Stimulated activated naive CD4-positive, alpha-beta T cell (primary cell): ENCODE results near the gene CATSPER3.

ENCODE experiments used
- DNase-seq, 6 experiments: peaks; one replicate each; lab custom pipeline; 2025; lab: John Stamatoyannopoulos, UW

The CATSPER3 gene

DNA sequence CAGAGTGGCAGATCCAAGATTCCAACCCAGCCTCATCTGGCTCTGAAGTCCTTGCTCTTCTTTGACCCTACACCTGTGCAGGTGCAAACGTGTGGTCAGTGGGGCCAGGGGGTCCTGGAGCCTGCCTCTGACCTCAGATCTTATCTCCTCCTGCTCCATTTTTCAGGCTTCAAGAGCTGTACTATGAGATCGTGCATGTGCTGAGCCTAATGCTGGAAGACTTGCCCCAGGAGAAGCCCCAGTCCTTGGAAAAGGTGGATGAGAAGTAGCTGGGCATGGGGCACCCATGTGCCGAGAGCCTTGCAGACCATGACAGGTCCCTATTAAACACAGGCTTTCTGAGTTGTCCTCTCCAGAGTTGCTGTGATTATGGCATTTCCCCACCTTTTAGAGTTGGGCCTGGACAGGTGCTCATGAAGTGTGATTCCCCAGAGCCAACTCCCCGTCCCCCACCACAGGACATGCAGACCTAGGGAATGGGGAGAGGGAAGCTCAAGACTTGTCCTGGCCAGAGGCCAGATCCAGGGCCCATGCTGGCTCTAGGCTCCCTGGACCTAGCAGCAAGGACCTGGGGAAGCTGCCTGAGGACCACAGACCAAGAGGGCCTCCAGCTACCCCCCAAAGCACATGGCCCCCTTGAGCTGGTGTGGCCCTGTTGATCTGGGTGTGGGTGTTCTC lies 43.8 kb downstream of the CATSPER3 start:
- no peak for DNase-seq

- no peak for DNase-seq
These were observed 44.4 kb downstream of the CATSPER3 start for GRCh38 chr5:135012033-135012588.

- no peak for DNase-seq
These were observed 45.3 kb downstream of the CATSPER3 start for GRCh38 chr5:135012951-135013391.

DNA sequence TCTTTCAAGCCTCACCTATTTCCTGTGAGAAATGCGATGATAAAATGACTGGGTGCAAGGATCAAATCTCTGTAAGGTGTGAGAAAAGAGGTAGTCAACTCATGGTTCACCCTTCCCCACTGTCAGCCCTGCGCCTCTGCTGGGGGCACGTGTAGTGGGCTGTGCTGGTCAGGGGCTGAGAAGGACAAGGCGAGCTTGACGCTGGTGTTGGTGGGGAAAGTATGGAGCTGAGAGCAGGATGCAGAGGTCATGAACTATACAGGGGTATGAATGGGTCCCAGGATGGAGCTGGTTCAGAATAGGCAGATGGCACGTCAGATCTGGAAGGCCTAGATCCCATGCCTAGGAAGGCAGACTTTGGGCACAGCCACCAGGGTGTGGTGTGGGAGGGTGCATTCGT lies 45.7 kb downstream of the CATSPER3 start:
- no peak for DNase-seq

- DNase-seq: no peak
These were observed 46.4 kb downstream of the CATSPER3 start for GRCh38 chr5:135013947-135014570.

DNA sequence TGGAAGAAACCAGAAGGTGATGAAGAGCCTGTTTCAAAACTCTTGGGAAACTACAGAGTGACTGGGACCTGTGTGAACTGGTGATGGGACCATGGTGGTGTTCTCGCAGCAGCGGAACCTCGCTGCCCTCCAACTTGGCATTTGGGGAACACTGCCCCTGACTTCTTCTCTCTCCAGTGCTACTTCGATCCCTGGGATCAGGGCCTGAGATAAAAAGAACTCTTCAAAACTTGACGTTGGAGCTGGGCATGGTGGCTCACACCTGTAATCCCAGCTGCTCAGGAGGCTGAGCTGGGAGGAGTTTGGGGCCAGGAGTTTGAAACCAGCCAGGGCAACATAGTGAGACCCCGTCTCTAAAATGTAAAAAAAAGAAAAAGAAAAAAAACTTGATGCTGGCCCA lies 48.2 kb downstream of the CATSPER3 start:
- DNase-seq: no peak

DNA sequence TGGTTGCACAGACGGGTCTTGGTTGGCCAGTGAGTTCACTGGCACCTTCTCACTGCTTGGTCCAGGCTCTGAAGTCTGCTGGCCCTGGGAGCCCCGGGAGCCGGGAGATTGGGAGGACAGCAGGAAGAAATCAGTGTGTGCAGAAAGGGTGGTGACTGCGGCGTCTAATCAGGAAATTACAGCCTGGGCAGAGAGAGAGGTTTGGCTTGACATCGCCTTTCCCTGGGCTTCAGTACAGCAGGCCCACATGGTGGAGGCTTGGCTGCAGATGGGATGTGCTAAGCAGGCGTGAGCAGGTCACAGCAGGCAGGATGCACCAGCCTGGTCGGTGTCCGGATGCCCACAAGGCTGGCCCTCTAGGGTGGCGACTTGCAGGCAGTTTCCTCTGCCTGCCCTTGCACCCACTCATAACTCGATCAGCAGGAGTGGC lies 49.2 kb downstream of the CATSPER3 start:
- no peak for DNase-seq

GRCh38 chr5:135018457-135018856 lies 50.8 kb downstream of the CATSPER3 start:
- DNase-seq: no peak

- no peak for DNase-seq
These were observed 51.6 kb downstream of the CATSPER3 start for GRCh38 chr5:135019314-135019713.

DNA sequence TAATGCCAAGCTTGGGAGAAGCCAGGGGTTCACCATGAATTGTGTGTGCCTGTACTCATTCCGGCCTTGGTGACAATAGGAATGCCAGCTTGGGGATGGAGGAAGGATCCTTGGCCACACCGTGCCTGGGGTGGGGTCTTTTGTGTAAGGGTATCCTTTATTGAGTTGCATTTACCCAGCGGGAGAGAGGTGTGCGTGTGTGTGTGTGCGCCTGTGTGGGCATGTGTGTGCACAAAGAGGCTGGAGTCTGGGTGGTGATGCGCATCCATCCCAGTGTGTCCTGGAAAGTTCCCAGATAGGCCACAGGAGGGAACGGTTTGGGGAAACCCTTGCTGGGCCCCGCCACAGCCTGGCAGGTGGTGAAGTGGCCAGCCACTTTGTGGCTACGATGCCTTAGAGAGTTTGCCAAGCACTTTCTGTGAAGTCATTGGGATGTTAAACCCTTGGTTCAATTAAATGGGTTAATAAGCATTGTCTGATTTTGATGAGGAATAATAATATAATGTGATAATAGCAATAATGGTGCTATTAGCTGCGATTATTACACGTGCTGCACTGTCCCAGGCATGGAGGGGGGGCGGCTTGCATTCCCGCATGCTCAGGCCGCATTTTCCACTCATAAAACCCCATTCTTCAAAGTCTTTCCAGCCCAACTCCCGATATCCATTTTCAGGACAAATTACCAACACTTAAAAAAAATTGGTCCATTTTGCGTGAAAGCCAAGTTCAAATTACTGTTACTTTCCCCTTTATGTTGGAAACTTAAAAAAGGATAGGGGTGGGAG lies 52.6 kb downstream of the CATSPER3 start:
- no peak for DNase-seq

DNA sequence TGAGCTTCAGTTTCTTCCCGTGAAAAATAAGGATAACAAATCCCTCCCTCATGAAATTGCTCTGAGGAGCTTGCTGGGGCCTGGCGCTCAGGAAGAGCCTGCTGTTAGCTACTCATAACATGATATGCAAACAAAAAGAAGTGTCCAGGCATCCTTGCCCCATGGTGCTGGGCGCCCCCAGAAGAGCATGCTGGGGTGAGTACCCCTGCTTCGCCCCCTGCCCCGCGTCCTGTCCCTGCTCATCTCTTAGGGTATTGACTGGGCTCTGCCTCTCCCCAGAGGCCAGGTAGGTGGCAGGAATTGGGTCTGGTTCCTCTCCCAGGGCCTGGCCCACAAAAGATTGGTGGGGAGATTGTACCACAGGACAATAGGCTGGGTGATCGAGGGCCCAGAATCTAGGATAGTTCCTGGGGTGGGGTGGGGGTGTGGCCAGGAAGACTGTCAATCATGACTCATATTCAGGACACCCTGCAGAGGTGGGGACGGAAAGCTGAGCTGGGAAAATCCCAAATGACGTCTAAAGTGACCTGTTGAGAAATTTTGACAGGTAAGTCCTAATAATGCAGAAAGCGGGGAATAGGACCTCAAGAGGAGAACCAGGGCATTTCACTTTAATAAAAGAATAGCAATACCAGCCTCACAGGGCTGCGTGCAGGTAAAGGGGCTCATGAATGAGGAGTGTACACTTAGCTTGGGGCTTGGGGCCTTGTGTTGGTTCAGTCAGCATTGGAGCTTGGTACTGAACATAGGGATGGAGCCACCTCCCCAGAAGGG lies 57.4 kb downstream of the CATSPER3 start:
- no peak for DNase-seq

- no peak for DNase-seq
These were observed 58.3 kb downstream of the CATSPER3 start for GRCh38 chr5:135025730-135026644.

DNA sequence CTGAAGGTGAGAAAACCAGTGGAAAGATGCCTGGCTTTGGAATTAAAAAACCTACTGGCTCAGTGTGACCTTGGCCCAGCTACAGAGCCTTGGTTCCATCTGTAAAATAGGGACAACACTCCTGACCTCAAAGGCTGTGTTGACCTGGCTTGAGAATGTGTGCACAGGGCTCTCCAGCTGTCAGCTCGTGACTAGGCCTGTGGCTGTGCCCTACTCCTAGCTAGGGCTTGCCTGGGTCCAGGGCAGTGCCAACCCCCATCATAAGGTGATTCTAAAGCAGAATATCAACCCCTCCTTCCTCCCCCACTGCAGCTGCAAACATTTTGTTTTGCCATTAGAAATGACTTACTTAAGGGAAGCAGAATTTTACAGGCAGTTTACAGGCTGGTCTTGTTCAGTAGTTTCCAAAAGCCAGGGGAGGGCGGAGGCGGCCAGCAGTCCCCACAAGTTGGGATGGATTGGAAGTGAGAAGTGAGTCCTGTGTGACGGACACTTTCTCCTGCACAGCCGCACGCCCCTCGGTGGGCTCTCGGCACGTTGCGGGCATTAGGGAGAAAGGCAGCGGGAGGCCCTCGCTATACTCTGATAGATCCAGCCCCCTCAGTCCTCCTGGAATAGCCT lies 59.0 kb downstream of the CATSPER3 start:
- DNase-seq: no peak

- no peak for DNase-seq
These were observed 59.6 kb downstream of the CATSPER3 start for GRCh38 chr5:135027266-135027696.

DNA sequence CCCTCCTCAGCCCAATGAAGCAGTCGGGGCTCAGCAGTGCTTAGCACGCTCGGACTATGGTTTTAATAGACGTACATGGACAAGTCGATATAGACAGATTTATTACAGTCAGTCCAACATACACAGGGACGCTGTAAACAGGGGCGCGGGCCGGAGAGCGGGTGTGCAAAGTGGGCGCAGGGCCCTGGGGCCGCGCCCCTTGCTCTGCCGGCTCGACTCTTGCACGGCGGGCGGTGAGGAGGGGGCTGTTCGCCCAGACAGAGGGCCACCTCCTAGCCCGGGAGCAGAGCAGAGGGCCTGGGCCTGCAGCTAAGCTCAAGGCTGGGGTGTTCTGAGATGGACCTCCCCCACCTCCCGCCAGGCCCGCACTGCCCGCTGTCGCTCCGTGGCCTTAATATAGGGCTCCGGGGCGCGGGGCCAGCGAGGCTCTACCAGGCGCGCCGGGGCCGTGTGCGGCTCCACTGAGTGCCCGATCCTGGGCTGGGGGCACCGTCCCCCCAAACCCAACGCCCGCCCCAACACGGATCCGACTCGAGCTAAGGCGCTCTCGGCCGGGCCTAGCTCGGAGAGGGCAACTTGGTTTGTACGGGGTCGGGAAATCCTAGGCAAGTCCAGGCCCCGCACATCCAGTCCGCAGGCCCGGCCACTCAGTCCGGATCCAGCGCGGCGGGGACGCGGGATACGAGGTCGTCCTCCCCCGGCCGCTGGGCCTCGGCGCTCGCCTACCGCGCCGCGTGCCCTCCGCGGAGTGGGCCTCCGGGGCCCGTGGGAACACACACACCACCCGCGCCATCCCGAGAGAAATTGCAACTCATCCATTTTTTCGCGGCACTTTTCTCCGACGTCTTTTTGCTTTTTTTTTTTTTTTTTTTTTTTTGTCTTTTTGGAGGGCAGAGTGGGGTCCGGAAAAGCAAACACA lies 60.2 kb downstream of the CATSPER3 start:
- DNase-seq: no peak

DNA sequence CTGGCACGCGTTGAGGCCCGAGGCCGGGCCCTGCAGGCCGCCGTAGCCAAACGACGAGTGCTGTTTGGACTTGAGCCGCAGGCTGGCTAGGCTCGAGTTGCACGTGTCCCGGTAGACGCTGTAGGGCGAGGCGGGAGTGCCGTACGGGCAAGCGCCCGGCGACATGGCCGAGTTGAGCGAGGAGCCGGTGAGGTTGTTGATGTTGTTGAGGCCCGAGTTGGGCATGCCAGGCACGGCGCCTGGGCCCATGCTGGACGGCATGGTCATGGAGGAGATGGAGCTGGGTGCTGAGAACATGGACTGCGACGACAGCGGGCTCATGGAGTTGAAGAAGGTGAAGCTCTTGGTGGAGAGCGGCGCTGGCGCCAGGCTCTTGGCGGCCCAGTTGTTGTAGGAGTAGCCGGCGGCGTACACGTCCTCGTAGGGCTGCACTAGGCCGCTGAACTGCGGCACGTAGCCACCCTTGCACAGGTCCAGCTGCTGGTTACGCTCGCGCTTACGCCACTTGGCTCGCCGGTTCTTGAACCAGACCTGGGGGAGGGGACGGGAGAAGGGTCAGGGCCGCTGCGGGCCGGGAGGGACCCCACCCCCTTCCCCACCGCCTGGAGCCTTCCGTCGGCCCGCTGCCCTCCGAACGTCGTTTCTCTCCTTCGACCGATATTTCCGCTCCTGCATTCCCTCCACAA lies 61.2 kb downstream of the CATSPER3 start:
- peak in 1 of 6 experiments; percentile 7 for DNase-seq

DNA sequence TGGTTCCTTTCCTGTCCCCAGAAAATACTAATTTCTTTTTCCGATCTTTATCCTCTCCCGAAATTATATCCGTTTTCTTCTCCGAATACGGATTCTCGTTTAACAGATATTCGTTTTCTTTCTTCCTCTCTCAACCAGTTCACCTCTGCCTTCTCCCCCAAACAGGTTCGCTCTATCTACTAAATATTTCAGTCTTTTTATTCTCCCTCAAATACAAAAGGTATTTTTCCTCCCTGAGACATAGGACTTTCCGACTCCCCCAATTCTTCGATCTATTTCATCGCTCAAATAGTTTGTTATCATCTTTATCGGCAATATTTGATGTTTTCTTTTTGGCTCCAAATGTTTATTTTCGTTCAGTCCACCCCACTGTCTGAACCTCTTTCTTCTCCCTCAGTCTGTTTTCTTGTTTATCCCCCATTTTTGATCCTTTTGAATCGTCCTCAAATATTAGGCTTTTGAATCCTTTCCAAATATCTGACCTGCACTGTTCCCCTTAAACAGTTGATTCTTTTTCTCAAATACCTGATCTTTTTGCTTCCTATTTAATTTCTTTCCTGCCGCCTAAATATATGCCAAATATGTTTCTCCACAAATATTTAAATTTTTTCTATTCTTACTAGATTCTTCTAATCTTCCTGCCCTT lies 61.9 kb downstream of the CATSPER3 start:
- DNase-seq: peak in 1 of 6 experiments; percentile 5
